Kidney (tissue), 14 donors: ENCODE results near the gene DDX46. TPM values are rescaled to one million over a fixed set of nuclear protein-coding genes. Genes with fewer than 3 reads are reported as not detected.

ENCODE experiments used
- DNase-seq, 5 donors: peaks; one replicate each; pipeline ENCODE4 v3.0.0-alpha.2; 2013 to 2020
- FAIRE-seq: peaks from 2 replicates; lab custom pipeline; 2012; peaks lifted over from hg19 to GRCh38; lab: Jason Lieb, UNC
- H3K27ac ChIP-seq, 2 donors: one replicate each; pipeline ENCODE4 v1.7.0; 2013; ENCODE audit warnings: low read depth in 2 of 2, low read length in 2 of 2, inconsistent platforms in 1 of 2
- H3K27me3 ChIP-seq: one replicate; pipeline ENCODE4 v1.7.1; 2013; ENCODE audit warnings: low read length, inconsistent platforms; ENCODE audit not compliant: control insufficient read depth, insufficient read depth
- H3K36me3 ChIP-seq, 3 donors: one replicate each; pipeline versions ENCODE4 v1.7.0 to v1.7.1; 2013; ENCODE audit warnings: low read length in 3 of 3, control low read depth in 1 of 3, inconsistent platforms in 1 of 3; ENCODE audit not compliant: insufficient read depth in 3 of 3, control insufficient read depth in 2 of 3
- H3K4me1 ChIP-seq, 3 donors: one replicate each; pipeline versions ENCODE4 v1.7.0 to v1.7.1; 2013; ENCODE audit warnings: low read length in 3 of 3, inconsistent platforms in 1 of 3, low read depth in 1 of 3; ENCODE audit not compliant: control insufficient read depth in 2 of 3, insufficient read depth in 2 of 3
- H3K4me3 ChIP-seq, 3 donors: one replicate each; pipeline versions ENCODE4 v1.7.0 to v1.8.1; 2013; ENCODE audit warnings: low read length in 3 of 3, control low read depth in 1 of 3, inconsistent platforms in 1 of 3
- H3K9ac ChIP-seq, 3 donors: one replicate each; pipeline versions ENCODE4 v1.7.0 to v1.7.1; 2013; ENCODE audit warnings: low read length in 3 of 3, control low read depth in 1 of 3, inconsistent platforms in 1 of 3
- H3K9me3 ChIP-seq, 3 donors: one replicate each; pipeline versions ENCODE4 v1.7.0 to v1.7.1; 2013; ENCODE audit warnings: low read length in 3 of 3, control low read depth in 1 of 3, inconsistent platforms in 1 of 3; ENCODE audit not compliant: control insufficient read depth in 2 of 3, insufficient read depth in 1 of 3
- intact Hi-C: fragments of 100-400 bp; cut with DNase I; formaldehyde crosslinking; loops from one replicate; pipeline ENCODE4 v1.11.1; 2022
- polyA plus RNA-seq: library from polyadenylated mRNA; stranded (reverse); fragments of 350-450 nt; fragmentation: Illumina TruSeq; extraction: RNeasy Lipid Tissue Mini Kit (QIAGEN cat#74804); gene quantifications from one replicate; pipeline ENCODE4 v1.2.3, GENCODE V29; 2014; ENCODE audit warnings: low read depth, low replicate concordance; ENCODE audit not compliant: insufficient read depth
- total RNA-seq: library from RNA; stranded (reverse); fragmentation: NEBNext Ultra II Directional; extraction: Animal tissue kit (Norgen Biotek cat#: 25700); gene quantifications from one replicate; pipeline ENCODE4 v1.2.1, GENCODE V29; 2021
- TF ChIP-seq, protein P1 (sequence below): IDR thresholded peaks from 3 replicates; pipeline ENCODE4 v1.5.1; 2012; ENCODE audit warnings: mild to moderate bottlenecking, moderate library complexity, borderline replicate concordance; ENCODE audit not compliant: insufficient read depth; ENCODE audit errors: extremely low read depth
- donor health status: control.
- donor health status: control.
- donor health status: control.
- donor health status: control.
- donor health status: control.
- donor health status: DM: yes; HTN: yes; CAD: no.
- donor health status: Normal renal cell carcinoma (clear cell type).

The DDX46 gene
- total and polyA plus RNA-seq, 2 donors from 2014 or later: 11.3 to 39.7 TPM

DNA sequence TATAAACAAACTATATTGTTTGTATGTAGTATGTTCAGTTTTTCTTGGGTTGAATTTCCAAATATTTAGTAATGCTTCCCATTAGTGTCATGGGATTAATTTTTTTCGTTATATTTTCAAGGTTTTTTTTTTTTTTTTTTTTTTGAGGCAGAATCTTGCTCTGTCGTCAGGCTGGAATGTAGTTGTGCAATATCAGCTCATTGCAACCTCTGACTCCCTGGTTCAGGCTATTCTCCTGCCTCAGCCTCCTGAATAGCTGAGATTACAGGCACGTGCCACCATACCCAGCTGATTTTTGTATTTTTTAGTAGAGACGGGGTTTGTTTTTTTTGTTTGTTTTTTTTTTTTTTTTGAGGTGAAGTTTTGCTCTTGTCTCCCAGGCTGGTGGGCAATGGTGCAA is 10.6 kb downstream of the DDX46 start:
- Histone ChIP-seq H3K9me3 (no peaks in the 10 kb centered on the region), H3K27me3 (no peaks in the 10 kb centered on the region), H3K36me3 (peaks cover 2 to 32% (median 23%) of the 10 kb centered on the region in 3 donors), H3K27ac (no peak overlapping the region), H3K4me3 (no peak overlapping the region), H3K4me1 (no peaks in the 10 kb centered on the region), H3K9ac (no peak overlapping the region)
- FAIRE-seq (no peak), DNase-seq (no peak)
- TF ChIP-seq, protein P1, sequence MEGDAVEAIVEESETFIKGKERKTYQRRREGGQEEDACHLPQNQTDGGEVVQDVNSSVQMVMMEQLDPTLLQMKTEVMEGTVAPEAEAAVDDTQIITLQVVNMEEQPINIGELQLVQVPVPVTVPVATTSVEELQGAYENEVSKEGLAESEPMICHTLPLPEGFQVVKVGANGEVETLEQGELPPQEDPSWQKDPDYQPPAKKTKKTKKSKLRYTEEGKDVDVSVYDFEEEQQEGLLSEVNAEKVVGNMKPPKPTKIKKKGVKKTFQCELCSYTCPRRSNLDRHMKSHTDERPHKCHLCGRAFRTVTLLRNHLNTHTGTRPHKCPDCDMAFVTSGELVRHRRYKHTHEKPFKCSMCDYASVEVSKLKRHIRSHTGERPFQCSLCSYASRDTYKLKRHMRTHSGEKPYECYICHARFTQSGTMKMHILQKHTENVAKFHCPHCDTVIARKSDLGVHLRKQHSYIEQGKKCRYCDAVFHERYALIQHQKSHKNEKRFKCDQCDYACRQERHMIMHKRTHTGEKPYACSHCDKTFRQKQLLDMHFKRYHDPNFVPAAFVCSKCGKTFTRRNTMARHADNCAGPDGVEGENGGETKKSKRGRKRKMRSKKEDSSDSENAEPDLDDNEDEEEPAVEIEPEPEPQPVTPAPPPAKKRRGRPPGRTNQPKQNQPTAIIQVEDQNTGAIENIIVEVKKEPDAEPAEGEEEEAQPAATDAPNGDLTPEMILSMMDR: no peak
- intact Hi-C loops: no loop called here

DNA sequence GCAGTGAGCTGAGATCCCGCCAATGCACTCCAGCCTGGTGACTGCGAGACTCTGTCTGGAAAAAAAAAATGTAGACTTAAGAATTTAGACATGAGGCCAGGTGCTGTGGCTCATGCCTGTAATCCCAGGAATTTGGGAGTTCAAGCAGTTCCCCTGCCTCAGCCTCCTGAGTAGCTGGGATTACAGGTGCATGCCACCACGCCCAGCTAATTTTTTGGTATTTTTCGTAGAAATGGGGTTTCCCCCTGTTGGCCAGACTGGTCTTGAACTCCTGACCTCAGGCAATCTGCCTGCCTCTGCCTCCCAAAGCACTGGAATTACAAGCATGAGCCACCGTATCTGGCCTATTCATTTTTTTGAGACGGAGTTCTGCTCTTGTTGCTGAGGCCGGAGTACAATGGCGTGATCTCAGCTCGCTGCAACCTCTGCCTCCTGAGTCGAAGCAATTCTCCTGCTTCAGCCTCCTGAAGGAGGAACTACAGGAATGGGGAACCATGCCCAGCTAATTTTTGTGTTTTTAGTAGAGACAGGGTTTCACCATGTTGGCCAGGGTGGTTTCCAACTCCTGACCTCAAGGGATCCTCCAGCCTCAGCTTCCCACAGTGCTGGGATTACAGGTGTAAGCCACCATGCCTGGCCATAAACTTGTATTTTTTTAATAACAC is 14.0 kb downstream of the DDX46 start:
- peaks cover 2 to 23% (median 20%) of the 10 kb centered on the region in 3 donors for H3K36me3 ChIP-seq
- FAIRE-seq: no peak

DNA sequence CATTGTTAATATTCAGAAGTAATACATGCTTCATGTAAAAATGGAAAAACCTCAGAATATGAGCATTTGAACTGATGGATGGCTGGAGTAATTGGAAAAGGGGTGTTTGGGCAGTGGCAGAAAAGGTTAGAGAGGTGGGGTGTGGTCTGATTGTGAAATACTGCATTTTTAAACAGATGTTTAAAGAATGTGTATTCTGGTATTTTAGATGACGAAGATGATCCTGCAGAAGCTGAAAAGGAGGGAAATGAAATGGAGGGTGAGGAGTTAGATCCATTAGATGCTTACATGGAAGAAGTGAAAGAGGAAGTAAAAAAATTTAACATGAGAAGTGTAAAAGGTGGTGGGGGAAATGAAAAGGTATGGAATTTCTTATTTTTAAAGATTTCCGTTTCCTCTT is 18.8 kb downstream of the DDX46 start:
- peaks cover 2 to 35% (median 19%) of the 10 kb centered on the region in 3 donors for H3K36me3 ChIP-seq
- no peaks in the 10 kb centered on the region for H3K4me1 ChIP-seq
- DNase-seq: no peak
- no peaks in the 10 kb centered on the region for H3K27me3 ChIP-seq
- intact Hi-C loops: no loop called here
- no peaks in the 10 kb centered on the region for H3K9me3 ChIP-seq
- no peak overlapping the region for H3K27ac ChIP-seq
- FAIRE-seq: no peak
- no peak overlapping the region for H3K4me3 ChIP-seq
- TF ChIP-seq, protein P1: no peak
- no peak overlapping the region for H3K9ac ChIP-seq

More for the DNA sequence above, 14.0 kb downstream of the DDX46 start:
- no peak overlapping the region for H3K4me3 ChIP-seq
- H3K9me3 ChIP-seq: no peaks in the 10 kb centered on the region
- no peak overlapping the region for H3K27ac ChIP-seq
- intact Hi-C loops: no loop called here
- H3K4me1 ChIP-seq: no peaks in the 10 kb centered on the region
- no peak overlapping the region for H3K9ac ChIP-seq
- no peak for DNase-seq
- no peaks in the 10 kb centered on the region for H3K27me3 ChIP-seq
- TF ChIP-seq, protein P1: no peak
